ENCODE measurements around the gene PARD6G.

The PARD6G gene

DNA sequence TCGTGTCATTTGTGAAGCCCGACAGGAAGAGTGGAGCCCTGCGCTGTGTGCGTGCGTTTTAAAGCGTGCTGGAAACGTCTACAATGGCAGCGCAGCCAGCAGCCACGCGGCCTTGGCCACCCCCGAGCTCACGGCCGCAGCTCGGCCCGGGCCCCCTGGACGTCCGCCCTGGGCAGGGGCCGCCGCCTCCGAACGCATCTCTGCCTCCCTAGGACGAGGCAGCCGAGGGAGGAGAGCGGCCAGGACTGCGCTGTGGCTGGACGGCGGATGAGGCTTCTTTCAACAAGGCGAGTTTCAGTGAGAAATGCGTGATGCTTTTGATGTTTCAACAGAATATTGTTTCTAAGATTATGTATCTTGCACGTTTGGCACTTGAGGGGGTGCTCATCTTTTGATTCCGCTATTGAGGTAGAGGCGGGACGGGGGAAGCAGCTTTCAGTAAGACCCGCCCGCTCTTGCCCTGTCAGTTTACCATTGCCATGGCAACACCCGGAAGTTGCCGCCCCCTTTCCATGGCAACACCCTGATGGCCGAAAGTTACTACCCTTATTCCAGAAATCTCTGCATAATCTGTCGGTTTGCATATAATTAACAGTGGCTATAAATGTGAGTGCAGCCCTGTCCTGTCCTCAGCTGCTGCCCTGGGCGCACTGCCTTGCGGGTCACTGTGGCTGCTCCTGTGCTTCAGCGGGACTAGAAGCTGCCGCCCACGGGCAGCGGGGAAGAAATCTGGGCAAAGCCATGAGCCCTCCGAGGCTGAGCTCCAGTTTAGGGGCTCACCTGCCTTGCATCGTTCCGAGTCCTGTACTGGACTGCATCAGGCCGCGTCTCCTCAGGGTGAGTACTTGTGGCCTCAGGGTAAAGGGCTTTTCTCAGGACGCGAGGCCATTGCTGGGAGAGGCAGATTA is 99.6 kb downstream of the PARD6G start:
- no peaks in the 10 kb centered on the region for H3K27me3 ChIP-seq (ENCODE audit: control insufficient read depth in 1 of 2, insufficient read depth in 2 of 2, low read length in 2 of 2)
- H3K36me3 ChIP-seq (ENCODE audit: control insufficient read depth in 1 of 2, insufficient read depth in 2 of 2, low read length in 2 of 2): no peaks in the 10 kb centered on the region
- peak overlapping the region; percentile 71 to 73 for H3K4me3 ChIP-seq (ENCODE audit: low read depth in 1 of 2, low read length in 2 of 2)
- H3K9ac ChIP-seq (ENCODE audit: low read depth in 1 of 2, low read length in 2 of 2): peak overlapping the region; percentile 23 to 44
- H3K4me1 ChIP-seq (ENCODE audit: control insufficient read depth in 1 of 2, insufficient read depth in 2 of 2, low read length in 2 of 2): peaks cover 25 to 34% of the 10 kb centered on the region in 2 donors
- H3K9me3 ChIP-seq (ENCODE audit: control insufficient read depth in 1 of 2, low read length in 2 of 2): no peaks in the 10 kb centered on the region
- no peak overlapping the region for H3K27ac ChIP-seq (ENCODE audit: low read depth, low read length)

DNA sequence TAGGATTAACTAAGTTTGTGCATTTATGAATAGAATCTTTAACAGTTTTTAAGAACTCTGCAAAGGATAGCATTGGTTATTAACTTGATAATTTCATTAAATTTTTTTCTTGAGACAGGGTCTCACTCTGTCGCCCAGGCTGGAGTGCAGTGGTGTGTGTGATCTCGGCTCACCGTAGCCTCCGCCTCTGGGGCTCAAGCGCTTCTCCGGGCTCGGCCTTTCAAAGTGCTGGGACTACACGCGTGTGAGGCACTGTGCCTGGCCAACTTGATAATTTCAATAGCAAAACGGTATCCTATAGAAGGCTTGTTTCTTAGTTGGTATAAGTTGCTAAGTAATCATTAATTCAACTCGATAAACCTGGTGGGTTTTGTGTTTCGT is 100.3 kb downstream of the PARD6G start:
- no peaks in the 10 kb centered on the region for H3K36me3 ChIP-seq (ENCODE audit: control insufficient read depth in 1 of 2, insufficient read depth in 2 of 2, low read length in 2 of 2)
- H3K27ac ChIP-seq (ENCODE audit: low read depth, low read length): no peak overlapping the region
- H3K4me1 ChIP-seq (ENCODE audit: control insufficient read depth in 1 of 2, insufficient read depth in 2 of 2, low read length in 2 of 2): peaks cover 25 to 34% of the 10 kb centered on the region in 2 donors
- no peaks in the 10 kb centered on the region for H3K9me3 ChIP-seq (ENCODE audit: control insufficient read depth in 1 of 2, low read length in 2 of 2)
- H3K27me3 ChIP-seq (ENCODE audit: control insufficient read depth in 1 of 2, insufficient read depth in 2 of 2, low read length in 2 of 2): no peaks in the 10 kb centered on the region
- peak overlapping the region; percentile 71 to 73 for H3K4me3 ChIP-seq (ENCODE audit: low read depth in 1 of 2, low read length in 2 of 2)
- H3K9ac ChIP-seq (ENCODE audit: low read depth in 1 of 2, low read length in 2 of 2): peak overlapping the region in 1 of 2 donors; percentile 23

DNA sequence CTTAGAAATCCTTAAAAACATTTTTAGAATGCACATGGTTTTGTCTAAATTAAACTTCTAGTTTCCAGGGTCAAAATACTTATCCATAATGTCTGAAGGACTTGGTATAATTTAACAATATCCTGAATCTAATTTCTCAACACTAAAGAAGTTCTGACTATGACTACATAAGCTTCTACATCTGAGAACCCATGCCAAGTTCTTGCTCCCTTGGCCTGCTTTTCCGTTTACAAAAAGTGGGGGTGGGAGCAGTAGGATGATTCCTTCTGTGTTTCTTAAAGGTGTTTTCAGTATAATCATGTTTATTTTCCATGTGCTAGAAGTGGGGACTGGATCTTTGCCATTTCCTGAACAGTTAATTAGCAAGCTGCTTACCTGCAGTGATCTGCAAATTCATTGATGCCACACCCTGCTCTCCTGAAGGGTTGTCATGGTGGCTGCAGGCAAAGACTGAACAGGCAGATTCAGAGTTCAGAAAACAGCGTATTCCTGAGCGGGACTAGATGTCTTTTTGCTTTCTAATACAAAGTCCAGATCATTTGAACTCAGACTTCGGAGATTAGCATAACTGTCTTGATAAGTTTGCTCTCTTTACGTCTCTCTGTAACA is 102.0 kb downstream of the PARD6G start:
- peaks cover 25 to 34% of the 10 kb centered on the region in 2 donors for H3K4me1 ChIP-seq (ENCODE audit: control insufficient read depth in 1 of 2, insufficient read depth in 2 of 2, low read length in 2 of 2)
- H3K27ac ChIP-seq (ENCODE audit: low read depth, low read length): no peak overlapping the region

DNA sequence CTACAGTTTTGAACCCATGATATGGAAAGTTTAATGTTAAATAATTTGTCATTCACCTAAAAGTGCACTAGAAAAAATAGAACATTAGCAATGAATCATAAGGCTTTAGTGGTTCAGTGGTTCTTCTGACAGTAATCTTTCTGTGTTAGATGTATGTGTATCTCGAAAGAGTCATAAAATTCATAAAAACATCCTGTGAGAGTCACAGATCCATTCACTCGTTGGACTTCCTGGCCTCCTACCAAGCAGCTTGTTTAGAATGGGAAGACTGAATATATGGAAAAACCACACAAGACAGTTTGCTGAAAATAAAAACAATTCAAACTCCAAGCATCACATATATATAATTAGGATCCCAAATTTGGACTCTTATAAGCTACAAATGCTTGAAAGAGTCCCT is 103.4 kb downstream of the PARD6G start:
- Histone ChIP-seq H3K4me3 (ENCODE audit: low read depth in 1 of 2, low read length in 2 of 2) (no peak overlapping the region), H3K27ac (ENCODE audit: low read depth, low read length) (no peak overlapping the region), H3K4me1 (ENCODE audit: control insufficient read depth in 1 of 2, insufficient read depth in 2 of 2, low read length in 2 of 2) (peaks cover 20 to 28% of the 10 kb centered on the region in 2 donors), H3K27me3 (ENCODE audit: control insufficient read depth in 1 of 2, insufficient read depth in 2 of 2, low read length in 2 of 2) (no peaks in the 10 kb centered on the region), H3K36me3 (ENCODE audit: control insufficient read depth in 1 of 2, insufficient read depth in 2 of 2, low read length in 2 of 2) (peaks cover 8% of the 10 kb centered on the region in 2 donors), H3K9me3 (ENCODE audit: control insufficient read depth in 1 of 2, low read length in 2 of 2) (no peaks in the 10 kb centered on the region), H3K9ac (ENCODE audit: low read depth in 1 of 2, low read length in 2 of 2) (no peak overlapping the region)

More for the DNA sequence above, 102.0 kb downstream of the PARD6G start:
- H3K36me3 ChIP-seq (ENCODE audit: control insufficient read depth in 1 of 2, insufficient read depth in 2 of 2, low read length in 2 of 2): no peaks in the 10 kb centered on the region
- no peaks in the 10 kb centered on the region for H3K27me3 ChIP-seq (ENCODE audit: control insufficient read depth in 1 of 2, insufficient read depth in 2 of 2, low read length in 2 of 2)
- no peak overlapping the region for H3K9ac ChIP-seq (ENCODE audit: low read depth in 1 of 2, low read length in 2 of 2)
- H3K4me3 ChIP-seq (ENCODE audit: low read depth in 1 of 2, low read length in 2 of 2): peak overlapping the region in 1 of 2 donors; percentile 12
- H3K9me3 ChIP-seq (ENCODE audit: control insufficient read depth in 1 of 2, low read length in 2 of 2): no peaks in the 10 kb centered on the region

DNA sequence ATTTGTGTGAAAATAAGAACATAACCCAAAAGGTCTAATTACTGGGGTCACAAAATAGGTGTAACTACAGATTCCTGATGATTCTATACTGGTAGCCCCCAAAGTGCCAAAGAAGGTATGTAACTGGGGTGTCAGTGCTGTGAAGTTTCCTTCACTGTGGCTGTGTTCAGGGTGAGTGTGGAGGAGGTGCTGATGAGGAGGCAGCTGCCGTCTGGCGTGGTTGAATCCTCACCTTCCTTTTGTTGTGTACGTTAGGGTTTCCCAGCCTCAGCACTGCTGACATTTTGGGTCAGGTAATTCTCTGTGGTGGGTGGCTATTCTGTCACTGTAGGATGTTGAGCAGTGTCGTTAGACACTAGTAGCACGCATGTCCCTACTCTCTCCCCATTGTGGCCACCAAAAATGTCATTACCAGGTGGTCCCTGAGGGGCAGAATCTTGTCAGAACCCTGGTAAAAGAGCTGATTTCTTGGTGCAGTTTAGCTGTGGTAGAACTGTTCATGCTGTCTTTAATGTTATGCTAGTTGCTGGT is 106.8 kb downstream of the PARD6G start:
- Histone ChIP-seq H3K9me3 (ENCODE audit: control insufficient read depth in 1 of 2, low read length in 2 of 2) (no peaks in the 10 kb centered on the region), H3K4me1 (ENCODE audit: control insufficient read depth in 1 of 2, insufficient read depth in 2 of 2, low read length in 2 of 2) (peaks cover 10 to 13% of the 10 kb centered on the region in 2 donors), H3K27me3 (ENCODE audit: control insufficient read depth in 1 of 2, insufficient read depth in 2 of 2, low read length in 2 of 2) (no peaks in the 10 kb centered on the region), H3K27ac (ENCODE audit: low read depth, low read length) (no peak overlapping the region), H3K9ac (ENCODE audit: low read depth in 1 of 2, low read length in 2 of 2) (no peak overlapping the region), H3K4me3 (ENCODE audit: low read depth in 1 of 2, low read length in 2 of 2) (no peak overlapping the region), H3K36me3 (ENCODE audit: control insufficient read depth in 1 of 2, insufficient read depth in 2 of 2, low read length in 2 of 2) (peaks cover 38 to 39% of the 10 kb centered on the region in 2 donors)

DNA sequence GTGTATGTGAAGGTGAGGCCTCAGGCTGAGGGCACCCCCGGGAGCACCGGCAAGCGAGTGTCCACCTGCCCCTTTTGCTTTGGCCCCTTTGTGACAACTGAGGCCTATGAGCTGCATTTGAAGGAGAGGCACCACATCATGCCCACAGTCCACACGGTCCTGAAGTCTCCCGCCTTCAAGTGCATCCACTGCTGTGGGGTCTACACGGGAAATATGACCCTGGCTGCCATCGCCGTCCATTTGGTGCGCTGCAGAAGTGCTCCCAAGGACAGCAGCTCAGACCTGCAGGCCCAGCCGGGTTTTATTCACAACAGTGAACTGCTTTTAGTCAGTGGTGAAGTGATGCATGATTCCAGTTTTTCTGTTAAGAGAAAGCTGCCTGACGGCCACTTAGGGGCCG is 109.3 kb downstream of the PARD6G start:
- H3K36me3 ChIP-seq (ENCODE audit: control insufficient read depth in 1 of 2, insufficient read depth in 2 of 2, low read length in 2 of 2): peaks cover 47 to 61% of the 10 kb centered on the region in 2 donors
- H3K4me1 ChIP-seq (ENCODE audit: control insufficient read depth in 1 of 2, insufficient read depth in 2 of 2, low read length in 2 of 2): no peaks in the 10 kb centered on the region
- no peak overlapping the region for H3K27ac ChIP-seq (ENCODE audit: low read depth, low read length)
- no peaks in the 10 kb centered on the region for H3K27me3 ChIP-seq (ENCODE audit: control insufficient read depth in 1 of 2, insufficient read depth in 2 of 2, low read length in 2 of 2)
- no peak overlapping the region for H3K4me3 ChIP-seq (ENCODE audit: low read depth in 1 of 2, low read length in 2 of 2)
- H3K9me3 ChIP-seq (ENCODE audit: control insufficient read depth in 1 of 2, low read length in 2 of 2): no peaks in the 10 kb centered on the region
- no peak overlapping the region for H3K9ac ChIP-seq (ENCODE audit: low read depth in 1 of 2, low read length in 2 of 2)

DNA sequence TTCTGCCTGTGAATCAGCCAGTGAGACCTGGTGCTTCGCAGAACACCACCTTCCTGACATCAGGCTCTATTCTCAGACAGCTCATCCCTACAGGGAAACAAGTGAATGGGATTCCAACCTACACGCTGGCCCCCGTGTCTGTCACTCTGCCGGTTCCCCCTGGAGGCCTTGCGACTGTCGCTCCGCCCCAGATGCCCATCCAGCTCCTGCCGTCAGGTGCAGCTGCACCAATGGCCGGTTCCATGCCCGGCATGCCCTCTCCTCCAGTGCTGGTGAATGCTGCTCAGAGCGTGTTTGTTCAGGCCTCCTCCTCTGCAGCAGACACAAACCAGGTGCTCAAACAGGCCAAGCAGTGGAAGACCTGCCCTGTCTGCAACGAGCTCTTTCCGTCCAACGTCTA is 110.2 kb downstream of the PARD6G start:
- H3K9me3 ChIP-seq (ENCODE audit: control insufficient read depth in 1 of 2, low read length in 2 of 2): no peaks in the 10 kb centered on the region
- H3K4me1 ChIP-seq (ENCODE audit: control insufficient read depth in 1 of 2, insufficient read depth in 2 of 2, low read length in 2 of 2): no peaks in the 10 kb centered on the region
- H3K27ac ChIP-seq (ENCODE audit: low read depth, low read length): no peak overlapping the region
- no peak overlapping the region for H3K9ac ChIP-seq (ENCODE audit: low read depth in 1 of 2, low read length in 2 of 2)
- no peaks in the 10 kb centered on the region for H3K27me3 ChIP-seq (ENCODE audit: control insufficient read depth in 1 of 2, insufficient read depth in 2 of 2, low read length in 2 of 2)
- H3K4me3 ChIP-seq (ENCODE audit: low read depth in 1 of 2, low read length in 2 of 2): no peak overlapping the region
- H3K36me3 ChIP-seq (ENCODE audit: control insufficient read depth in 1 of 2, insufficient read depth in 2 of 2, low read length in 2 of 2): peaks cover 47 to 64% of the 10 kb centered on the region in 2 donors

DNA sequence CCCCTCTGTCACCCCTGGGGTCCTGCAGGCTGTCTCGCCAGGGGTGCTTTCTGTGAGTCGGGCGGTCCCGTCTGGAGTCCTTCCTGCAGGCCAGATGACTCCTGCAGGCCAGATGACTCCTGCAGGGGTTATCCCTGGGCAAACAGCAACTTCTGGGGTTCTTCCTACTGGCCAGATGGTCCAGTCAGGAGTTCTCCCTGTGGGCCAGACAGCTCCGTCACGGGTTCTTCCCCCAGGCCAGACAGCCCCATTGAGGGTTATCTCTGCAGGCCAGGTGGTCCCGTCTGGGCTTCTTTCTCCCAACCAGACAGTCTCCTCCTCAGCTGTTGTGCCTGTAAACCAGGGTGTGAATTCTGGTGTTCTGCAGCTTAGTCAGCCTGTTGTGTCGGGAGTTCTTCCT is 110.6 kb downstream of the PARD6G start:
- Histone ChIP-seq H3K36me3 (ENCODE audit: control insufficient read depth in 1 of 2, insufficient read depth in 2 of 2, low read length in 2 of 2) (peaks cover 47 to 64% of the 10 kb centered on the region in 2 donors), H3K9me3 (ENCODE audit: control insufficient read depth in 1 of 2, low read length in 2 of 2) (no peaks in the 10 kb centered on the region), H3K4me3 (ENCODE audit: low read depth in 1 of 2, low read length in 2 of 2) (no peak overlapping the region), H3K9ac (ENCODE audit: low read depth in 1 of 2, low read length in 2 of 2) (no peak overlapping the region), H3K27me3 (ENCODE audit: control insufficient read depth in 1 of 2, insufficient read depth in 2 of 2, low read length in 2 of 2) (no peaks in the 10 kb centered on the region), H3K4me1 (ENCODE audit: control insufficient read depth in 1 of 2, insufficient read depth in 2 of 2, low read length in 2 of 2) (no peaks in the 10 kb centered on the region), H3K27ac (ENCODE audit: low read depth, low read length) (no peak overlapping the region)

DNA sequence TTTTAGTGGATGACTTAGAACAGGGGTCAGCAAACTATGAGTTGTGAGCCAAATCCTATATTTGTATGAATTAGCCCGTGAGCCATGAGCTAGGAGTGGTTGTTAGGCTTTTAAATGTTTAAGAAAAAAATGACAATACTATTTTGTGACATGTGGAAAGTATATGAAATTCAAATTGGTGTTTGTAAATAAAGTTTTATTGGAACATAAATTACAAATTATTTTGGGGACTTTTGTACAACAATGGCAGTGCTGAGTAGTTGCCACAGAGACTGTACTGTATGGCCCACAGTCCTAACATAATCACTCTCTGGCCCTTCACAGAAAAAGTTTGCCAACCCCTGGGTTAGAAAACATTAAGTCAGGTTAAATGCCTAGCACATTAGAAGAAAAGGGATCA is 112.2 kb downstream of the PARD6G start:
- H3K27me3 ChIP-seq (ENCODE audit: control insufficient read depth in 1 of 2, insufficient read depth in 2 of 2, low read length in 2 of 2): no peaks in the 10 kb centered on the region
- no peaks in the 10 kb centered on the region for H3K9me3 ChIP-seq (ENCODE audit: control insufficient read depth in 1 of 2, low read length in 2 of 2)
- H3K9ac ChIP-seq (ENCODE audit: low read depth in 1 of 2, low read length in 2 of 2): no peak overlapping the region
- H3K27ac ChIP-seq (ENCODE audit: low read depth, low read length): no peak overlapping the region
- no peaks in the 10 kb centered on the region for H3K4me1 ChIP-seq (ENCODE audit: control insufficient read depth in 1 of 2, insufficient read depth in 2 of 2, low read length in 2 of 2)
- H3K4me3 ChIP-seq (ENCODE audit: low read depth in 1 of 2, low read length in 2 of 2): no peak overlapping the region
- H3K36me3 ChIP-seq (ENCODE audit: control insufficient read depth in 1 of 2, insufficient read depth in 2 of 2, low read length in 2 of 2): peaks cover 52 to 72% of the 10 kb centered on the region in 2 donors

DNA sequence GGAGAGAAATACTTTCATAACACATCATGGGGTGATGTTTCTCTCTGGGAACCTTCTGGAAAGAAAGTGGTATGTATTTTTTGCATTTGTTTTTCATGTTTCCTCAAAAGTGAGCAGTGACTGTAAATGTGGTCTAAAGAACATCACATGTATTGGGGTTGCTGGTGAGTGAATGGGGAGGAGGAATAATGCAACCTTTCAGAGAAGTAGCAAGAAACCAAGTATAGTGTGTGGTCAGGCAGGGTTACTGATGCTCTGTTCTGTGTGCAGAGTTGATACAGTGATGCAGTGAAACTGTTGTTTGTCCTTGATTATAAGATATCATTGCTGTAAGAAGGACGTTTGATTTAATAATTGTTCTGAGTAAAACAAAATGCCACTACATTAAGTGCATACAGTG is 114.2 kb downstream of the PARD6G start:
- Histone ChIP-seq H3K36me3 (ENCODE audit: control insufficient read depth in 1 of 2, insufficient read depth in 2 of 2, low read length in 2 of 2) (peaks cover 40 to 59% of the 10 kb centered on the region in 2 donors), H3K4me3 (ENCODE audit: low read depth in 1 of 2, low read length in 2 of 2) (no peak overlapping the region), H3K9ac (ENCODE audit: low read depth in 1 of 2, low read length in 2 of 2) (no peak overlapping the region), H3K27me3 (ENCODE audit: control insufficient read depth in 1 of 2, insufficient read depth in 2 of 2, low read length in 2 of 2) (no peaks in the 10 kb centered on the region), H3K4me1 (ENCODE audit: control insufficient read depth in 1 of 2, insufficient read depth in 2 of 2, low read length in 2 of 2) (no peaks in the 10 kb centered on the region), H3K27ac (ENCODE audit: low read depth, low read length) (no peak overlapping the region), H3K9me3 (ENCODE audit: control insufficient read depth in 1 of 2, low read length in 2 of 2) (no peaks in the 10 kb centered on the region)
